GM12878 (cell line): ENCODE results near the gene KCNH5. TPM values are rescaled to one million over a fixed set of nuclear protein-coding genes. Genes with fewer than 3 reads are reported as not detected.

Experiments
- ATAC-seq: fragments of 200-7000 bp; cut with Tn5 transposase; 3 replicates; pipeline ENCODE4 v1.9.1; 2020; ENCODE audit warnings: mild to moderate bottlenecking, moderate library complexity
- BruUV-seq: library from RNA; stranded (reverse); fragments of 400-500 nt; replicated peaks from 2 replicates; lab custom pipeline; 2021; lab: Mats Ljungman, UMichigan
- CTCF ChIA-PET: fragments of 300-600 bp; sonication (Branson Sonifier 250); formaldehyde crosslinking; extraction: SDS; loops from one replicate; lab custom pipeline; 2021; ENCODE audit warnings: inconsistent platforms; lab: Yijun Ruan, JAX
- POLR2A ChIA-PET: fragments of 350-600 bp; formaldehyde crosslinking; extraction: SDS; loops from one replicate; lab custom pipeline; 2021; ENCODE audit warnings: inconsistent platforms; lab: Charles Lee
- RAD21 ChIA-PET: fragments of 300-600 bp; sonication (Branson Sonifier 250); formaldehyde crosslinking; loops from one replicate; lab custom pipeline; 2023; ENCODE audit warnings: antibody characterized with exemption; ENCODE audit not compliant: unreplicated experiment; lab: Charles Lee
- SMC1A ChIA-PET: fragments of 300-600 bp; sonication (Branson Sonifier 250); formaldehyde crosslinking; loops from one replicate; lab custom pipeline; 2023; ENCODE audit not compliant: unreplicated experiment, uncharacterized antibody; lab: Charles Lee
- DNase-seq: peaks from one replicate; pipeline ENCODE4 v3.0.0-alpha.2; 2011; ENCODE audit warnings: low read depth, low spot score
- FAIRE-seq: peaks from 3 replicates; lab custom pipeline; 2011; peaks lifted over from hg19 to GRCh38; lab: Jason Lieb, UNC
- H2AFZ ChIP-seq: 2 replicates; pipeline ENCODE4 v1.6.0; 2011; ENCODE audit warnings: low read depth, low read length, control low read depth; ENCODE audit not compliant: control insufficient read depth
- H3K27ac ChIP-seq: 2 replicates; pipeline ENCODE4 v1.5.1; 2011; ENCODE audit warnings: control low read depth; ENCODE audit not compliant: control insufficient read depth, insufficient read depth
- H3K27me3 ChIP-seq, 2 experiments: replicated peaks in 1 of 2; 2 replicates each; pipeline versions ENCODE4 v1.6.0 to v1.6.1; 2011; ENCODE audit warnings: low read length in 1 of 2; ENCODE audit not compliant: control insufficient read depth in 2 of 2, insufficient read depth in 2 of 2
- H3K36me3 ChIP-seq, 2 experiments: 2 replicates each; pipeline ENCODE4 v1.5.1; 2011; ENCODE audit warnings: low read length in 1 of 2; ENCODE audit not compliant: control insufficient read depth in 2 of 2, insufficient read depth in 2 of 2
- H3K4me1 ChIP-seq: 2 replicates; pipeline ENCODE4 v1.6.1; 2011; ENCODE audit warnings: mild to moderate bottlenecking, low read length, moderate library complexity, mixed read lengths; ENCODE audit not compliant: control insufficient read depth, insufficient read depth
- H3K4me2 ChIP-seq: 2 replicates; pipeline ENCODE4 v1.6.0; 2011; ENCODE audit warnings: control low read depth; ENCODE audit not compliant: control insufficient read depth, insufficient read depth
- H3K4me3 ChIP-seq: fragments of 200-600 bp; sonication (generic); 2 replicates; pipeline ENCODE4 v1.5.1; 2016
- H3K79me2 ChIP-seq: 2 replicates; pipeline ENCODE4 v1.6.0; 2011; ENCODE audit warnings: low read length; ENCODE audit not compliant: control insufficient read depth, insufficient read depth
- H3K9ac ChIP-seq: 2 replicates; pipeline ENCODE4 v1.8.0; 2011; ENCODE audit warnings: low read length, control low read depth, mixed read lengths; ENCODE audit not compliant: control insufficient read depth, insufficient read depth
- H3K9me3 ChIP-seq: replicated peaks from 3 replicates; pipeline ENCODE4 v1.5.1; 2011; ENCODE audit warnings: mild to moderate bottlenecking, low read length; ENCODE audit not compliant: control insufficient read depth, insufficient read depth
- H4K20me1 ChIP-seq: 2 replicates; pipeline ENCODE4 v1.6.0; 2011; ENCODE audit not compliant: control insufficient read depth, insufficient read depth
- FOXM1 ChIP-seq: IDR thresholded peaks from 2 replicates; pipeline ENCODE4 v1.6.1; 2012; ENCODE audit warnings: low read depth, mild to moderate bottlenecking, inconsistent platforms, low read length, moderate library complexity
- GABPA ChIP-seq: IDR thresholded peaks from 2 replicates; pipeline ENCODE4 v1.6.1; 2014; ENCODE audit warnings: antibody characterized with exemption, low read depth, mild to moderate bottlenecking, inconsistent platforms
- HCFC1 ChIP-seq: fragments of 150-350 bp; IDR thresholded peaks from 2 replicates; pipeline ENCODE4 v1.6.1; 2014; ENCODE audit warnings: low read length
- HDAC2 ChIP-seq: fragments of 200-600 bp; sonication (generic); IDR thresholded peaks from 2 replicates; pipeline ENCODE4 v1.6.1; 2017
- IRF3 ChIP-seq: fragments of 450-650 bp; IDR thresholded peaks from 2 replicates; pipeline ENCODE4 v1.6.1; 2014; ENCODE audit warnings: mild to moderate bottlenecking
- NFYB ChIP-seq: IDR thresholded peaks from 2 replicates; pipeline ENCODE4 v1.6.1; 2011; ENCODE audit warnings: low read depth, mild to moderate bottlenecking, low read length, improper control_type of control experiment, moderate library complexity; ENCODE audit not compliant: insufficient read depth
- NRF1 ChIP-seq: conservative IDR thresholded peaks from 2 replicates; pipeline ENCODE4 v1.6.1; 2011; ENCODE audit warnings: mild to moderate bottlenecking, low read depth, low read length, improper control_type of control experiment
- PKNOX1 ChIP-seq: fragments of 450-650 bp; IDR thresholded peaks from 2 replicates; pipeline ENCODE4 v1.6.1; 2016; ENCODE audit warnings: mild to moderate bottlenecking
- RELA ChIP-seq: fragments of 450-650 bp; IDR thresholded peaks from 2 replicates; pipeline ENCODE4 v1.8.0; 2014; ENCODE audit warnings: borderline replicate concordance; ENCODE audit not compliant: partially characterized antibody
- YY1 ChIP-seq: IDR thresholded peaks from 2 replicates; pipeline ENCODE4 v1.6.1; 2011; ENCODE audit warnings: low read depth, mild to moderate bottlenecking, low read length
- ZNF274 ChIP-seq: IDR thresholded peaks from one replicate; pipeline ENCODE4 v1.8.0; 2011; ENCODE audit not compliant: insufficient read length, insufficient read depth
- ZNF592 ChIP-seq: fragments of 450-650 bp; IDR thresholded peaks from 2 replicates; pipeline ENCODE4 v1.6.1; 2017; ENCODE audit warnings: mild to moderate bottlenecking, moderate library complexity
- WGBS: methylation state at CpG from one replicate; pipeline ENCODE4 v1.1.6; 2016; ENCODE audit warnings: low lambda C conversion rate; ENCODE audit not compliant: insufficient replicate concordance, insufficient coverage; ENCODE audit errors: missing lambda C conversion rate; 5-methylcytosine and 5-hydroxymethylcytosine counted together
- in situ Hi-C: fragments of 300-500 bp; cut with MboI; formaldehyde crosslinking; loops from 9 replicates; pipeline ENCODE4 v1.14.3; 2018; ENCODE audit warnings: mixed read lengths
- intact Hi-C: fragments of 100-400 bp; cut with micrococcal nuclease; formaldehyde crosslinking; loops from one replicate; pipeline ENCODE4 v1.14.2; 2022; ENCODE audit not compliant: unreplicated experiment
- polyA plus RNA-seq, 11 experiments: library from polyadenylated mRNA; depleted of rRNA in 4 of 11; unstranded in 6 of 11; stranded (reverse) in 5 of 11; fragments of >200 nt; fragmentation: Nextera tagmentation in 4 of 11; fragmentation: Illumina TruSeq in 1 of 11; extraction: Ambion mirVana in 4 of 11; extraction: Trizol in 1 of 11; gene quantifications; 1 replicate in 1 of 11; 2 replicates in 10 of 11; pipeline versions ENCODE4 v1.2.1 to v1.2.3, GENCODE V29; 2011 to 2016; ENCODE audit warnings: inconsistent platforms in 2 of 11, missing spikeins in 2 of 11, low read depth in 1 of 11
- total RNA-seq, 4 experiments: library from RNA; depleted of rRNA in 3 of 4; stranded (reverse); fragments of >200 nt in 3 of 4; fragmentation: Illumina TruSeq in 1 of 4; extraction: Trizol in 1 of 4; gene quantifications; 2 replicates each; pipeline versions ENCODE4 v1.2.1 to v1.2.3, GENCODE V29; 2013 to 2021
- TF ChIP-seq, protein P1 (sequence below): IDR thresholded peaks from 2 replicates; pipeline ENCODE4 v1.6.1; 2011; ENCODE audit warnings: low read depth, low read length, improper control_type of control experiment, borderline replicate concordance

KCNH5 gene
- total and polyA plus RNA-seq, 10 of the 15 experiments (the other 5 are each of a cell fraction or from before 2014, with no cell fraction given), result under 0.01 to 0.04 (median 0.04) TPM; not detected in 7

GRCh38 chr14:62743560-62743959 lies 301.7 kb downstream of the KCNH5 start:
- ATAC-seq, result no peak
- BruUV-seq, result no TSS peak
- 5% methylated on average over 2 of the region's 2 CpGs for WGBS
- ChIA-PET POLR2A (no interaction called here), CTCF (no interaction called here), RAD21 (no interaction called here)
- no peak overlapping the region for H3K9ac ChIP-seq
- intact Hi-C loops, result no loop called here
- H3K36me3 ChIP-seq, result no peaks in the 10 kb centered on the region
- H3K27ac ChIP-seq, result no peak overlapping the region
- H3K79me2 ChIP-seq, result no peaks in the 10 kb centered on the region
- TF ChIP-seq GABPA (no peak), YY1 (no peak), FOXM1 (no peak), ZNF274 (no peak), PKNOX1 (no peak), RELA (no peak), NRF1 (no peak), NFYB (no peak), ZNF592 (no peak), IRF3 (no peak), HCFC1 (no peak), HDAC2 (no peak)
- TF ChIP-seq, protein P1, sequence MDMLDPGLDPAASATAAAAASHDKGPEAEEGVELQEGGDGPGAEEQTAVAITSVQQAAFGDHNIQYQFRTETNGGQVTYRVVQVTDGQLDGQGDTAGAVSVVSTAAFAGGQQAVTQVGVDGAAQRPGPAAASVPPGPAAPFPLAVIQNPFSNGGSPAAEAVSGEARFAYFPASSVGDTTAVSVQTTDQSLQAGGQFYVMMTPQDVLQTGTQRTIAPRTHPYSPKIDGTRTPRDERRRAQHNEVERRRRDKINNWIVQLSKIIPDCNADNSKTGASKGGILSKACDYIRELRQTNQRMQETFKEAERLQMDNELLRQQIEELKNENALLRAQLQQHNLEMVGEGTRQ, result no peak
- TF ChIP-seq, all 136 proteins: peak for 0
- Histone ChIP-seq H4K20me1 (no peaks in the 10 kb centered on the region), H2AFZ (no peak overlapping the region), H3K27me3 (no peaks in the 10 kb centered on the region), H3K4me1 (no peaks in the 10 kb centered on the region), H3K9me3 (no peaks in the 10 kb centered on the region), H3K4me2 (no peak overlapping the region), H3K4me3 (no peak overlapping the region)
- FAIRE-seq (no peak), DNase-seq (no peak)
- in situ Hi-C loops, result no loop called here
- SMC1A ChIA-PET, result interaction anchor here (1.0 kb wide), 1 partner anchor 13 kb away, joined by 3 read pairs; no protein-coding TSS in a partner anchor
